ENCODE results near the gene GPR3.
A peak's percentile ranks its signal among the peaks of the same experiment; 100 is the strongest.
"Not testable (repeated sequence)": the region's sequence is repeated elsewhere in the genome, so short reads cannot be mapped to it uniquely, and the experiment has no call there.

The GPR3 gene

DNA sequence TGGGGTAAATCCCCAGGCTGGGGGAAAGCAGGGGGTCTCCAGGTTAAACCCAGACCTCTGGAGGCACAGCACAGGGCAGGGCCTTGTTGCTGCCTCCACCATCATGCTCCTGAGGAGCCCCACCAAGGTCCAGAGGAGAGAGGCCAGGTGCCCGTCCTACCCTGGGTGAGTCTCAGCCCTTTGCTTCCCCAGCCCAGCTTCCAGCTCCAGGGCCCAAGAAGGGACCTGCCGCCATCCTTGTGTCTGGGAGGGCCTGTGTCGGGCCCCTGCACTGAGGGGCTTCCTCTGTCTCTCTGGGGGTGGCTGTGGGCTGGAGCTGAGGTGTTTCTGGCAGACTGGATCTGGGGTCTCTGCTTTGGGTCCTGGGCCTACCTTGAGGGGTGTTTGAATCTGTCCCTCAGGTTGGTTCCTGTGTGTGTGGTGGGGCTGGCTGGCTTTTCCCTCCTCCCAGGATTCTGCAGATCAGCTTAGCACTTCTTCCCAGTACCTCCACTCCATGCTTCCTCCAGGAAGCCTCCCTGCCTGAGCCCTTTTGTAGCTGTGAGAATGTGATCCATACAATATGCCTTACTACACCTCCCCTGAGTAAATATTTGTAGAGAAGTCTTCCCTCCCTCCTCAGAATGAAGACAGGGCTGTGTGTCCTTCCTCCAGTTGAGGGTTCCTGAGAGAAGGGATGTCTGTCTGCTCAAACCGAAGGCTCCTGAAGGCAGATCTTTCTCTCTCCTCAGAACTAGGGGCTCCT lies 6.2 kb downstream of the GPR3 start:
- Histone ChIP-seq H3K4me2 (no peak overlapping the region), H3K9me3 (no peaks in the 10 kb centered on the region)

DNA sequence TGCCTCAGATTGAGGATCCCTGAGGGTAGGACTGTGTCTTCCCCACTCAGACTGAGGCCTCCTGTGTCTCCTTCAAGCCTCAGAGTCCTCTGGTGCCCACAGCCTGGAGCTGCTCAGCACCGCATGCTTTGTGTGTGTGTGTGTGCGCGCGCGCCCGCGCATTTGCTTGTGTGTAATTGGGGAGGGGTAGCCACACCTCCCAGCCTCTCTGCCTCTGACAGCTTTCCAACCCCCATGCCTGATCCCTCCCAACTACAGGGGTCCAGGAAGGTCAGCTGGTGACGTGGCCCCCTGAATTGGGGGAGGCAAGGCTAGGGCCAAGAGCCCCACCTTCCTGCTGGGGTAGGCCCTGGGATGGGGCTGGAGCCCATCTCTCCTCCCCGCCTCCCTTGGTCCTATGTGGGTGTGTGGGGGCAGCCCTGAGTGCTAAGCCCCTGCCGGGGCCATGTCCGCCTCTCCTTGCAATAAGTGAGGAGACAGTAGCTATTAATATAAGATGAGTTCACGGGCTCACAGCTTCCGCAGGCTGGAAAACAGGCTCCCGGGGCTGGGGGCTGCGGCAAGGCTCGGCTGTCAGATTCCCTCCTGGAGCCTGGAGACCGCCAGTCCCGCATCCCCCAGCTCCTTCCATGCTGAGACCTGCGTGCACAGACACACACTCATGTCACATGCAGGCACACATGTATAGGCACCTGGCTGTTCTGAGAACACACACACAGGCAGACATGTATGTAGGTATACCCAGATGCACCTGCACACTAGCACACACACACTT lies 7.0 kb downstream of the GPR3 start:
- H4K20me1 ChIP-seq = no peaks in the 10 kb centered on the region
- H3K4me3 ChIP-seq = no peak overlapping the region
- no peaks in the 10 kb centered on the region for H3K9me3 ChIP-seq
- peaks cover 86% of the 10 kb centered on the region for H3K4me1 ChIP-seq
- no peaks in the 10 kb centered on the region for H3K36me3 ChIP-seq
- H3K9ac ChIP-seq = peak overlapping the region; percentile 30; the same call in 1 of the 2 replicates
- peak overlapping the region; percentile 50 for H3K27ac ChIP-seq
- H3K27me3 ChIP-seq = no peaks in the 10 kb centered on the region
- H3K4me2 ChIP-seq = no peak overlapping the region
- no peak for TF ChIP-seq Cebpa-rat (IDR thresholded peaks at IDR 0.05)

More for the DNA sequence above, 6.2 kb downstream of the GPR3 start:
- no peak overlapping the region for H3K4me3 ChIP-seq
- H3K27ac ChIP-seq = peak overlapping the region; percentile 50
- H4K20me1 ChIP-seq = no peaks in the 10 kb centered on the region
- H3K36me3 ChIP-seq = no peaks in the 10 kb centered on the region
- H3K27me3 ChIP-seq = no peaks in the 10 kb centered on the region
- peak overlapping the region; percentile 30; the same call in 1 of the 2 replicates for H3K9ac ChIP-seq
- TF ChIP-seq Cebpa-rat (IDR thresholded peaks at IDR 0.05) = no peak
- H3K4me1 ChIP-seq = peaks cover 78% of the 10 kb centered on the region

DNA sequence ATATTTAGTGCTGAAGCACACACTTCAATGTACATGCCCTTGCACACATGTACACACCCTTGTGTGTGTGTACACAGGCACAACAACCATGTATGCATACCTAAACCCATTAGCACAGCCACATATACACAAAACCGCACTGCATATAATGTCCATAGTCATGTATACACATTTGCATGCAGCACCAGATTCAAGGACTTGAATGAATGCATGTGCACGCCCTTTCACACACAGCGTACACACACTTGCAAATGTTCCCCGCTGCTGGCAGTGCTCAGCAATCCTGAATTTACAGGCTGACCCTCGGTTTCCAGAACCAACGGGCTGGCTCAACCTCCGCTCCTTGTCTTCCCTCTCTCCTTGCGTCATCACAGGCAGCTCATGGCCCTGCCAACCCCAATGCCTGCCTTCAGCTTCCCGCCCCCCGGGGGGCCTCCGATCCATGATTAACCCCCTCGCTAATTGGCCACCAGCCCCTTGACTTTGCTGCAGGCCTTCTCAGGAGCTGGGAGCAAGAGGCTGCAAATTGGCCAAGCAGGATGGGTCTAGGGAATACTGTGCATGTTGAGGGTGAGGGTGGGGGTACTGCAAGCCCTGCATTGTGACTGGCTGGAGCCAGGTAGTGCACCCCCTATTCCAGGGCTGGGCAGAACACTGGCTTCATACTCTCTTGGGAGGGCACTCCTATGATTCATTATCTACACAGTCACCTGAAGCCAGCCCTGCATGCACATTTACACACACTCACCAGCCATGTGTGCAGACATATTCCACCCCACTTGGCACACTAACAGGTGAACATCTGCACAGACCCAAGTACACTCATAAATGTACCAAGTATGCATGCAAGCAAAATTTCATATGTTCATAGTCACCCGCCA lies 7.9 kb downstream of the GPR3 start:
- TF ChIP-seq Cebpa-rat (IDR thresholded peaks at IDR 0.05) = no peak
- Histone ChIP-seq H3K9ac (no peak overlapping the region), H3K4me3 (no peak overlapping the region), H3K4me2 (no peak overlapping the region), H3K4me1 (peaks cover 90% of the 10 kb centered on the region), H3K27ac (no peak overlapping the region), H4K20me1 (no peaks in the 10 kb centered on the region), H3K9me3 (no peaks in the 10 kb centered on the region), H3K27me3 (no peaks in the 10 kb centered on the region), H3K36me3 (no peaks in the 10 kb centered on the region)

DNA sequence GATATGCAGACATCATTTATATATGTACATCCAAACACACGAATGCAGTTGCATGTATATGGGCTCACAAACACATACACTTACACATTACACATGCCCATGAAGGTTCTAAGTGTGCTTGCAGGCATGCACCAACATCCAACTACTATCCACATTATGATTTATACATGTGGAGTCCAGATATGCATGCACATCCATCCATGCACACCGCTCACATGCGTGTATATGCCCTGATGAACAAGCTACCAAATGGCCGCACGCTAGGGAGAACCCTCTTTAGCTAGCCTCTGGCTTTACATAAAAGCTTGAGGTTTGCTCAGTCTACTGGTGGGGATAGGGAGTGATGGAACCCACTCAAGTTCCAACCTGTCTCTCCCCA lies 8.5 kb downstream of the GPR3 start:
- Histone ChIP-seq H3K9me3 (no peaks in the 10 kb centered on the region), H3K27ac (no peak overlapping the region), H3K36me3 (0 out of 2 replicates have a peak, but pooled peaks cover under 1% of the 10 kb centered on the region), H3K27me3 (no peaks in the 10 kb centered on the region), H3K4me1 (peaks cover 90% of the 10 kb centered on the region), H3K4me3 (no peak overlapping the region), H3K9ac (no peak overlapping the region), H3K4me2 (peak overlapping the region; percentile 94; the same call in 1 of the 2 replicates), H4K20me1 (no peaks in the 10 kb centered on the region)
- TF ChIP-seq Cebpa-rat (IDR thresholded peaks at IDR 0.05) = no peak

DNA sequence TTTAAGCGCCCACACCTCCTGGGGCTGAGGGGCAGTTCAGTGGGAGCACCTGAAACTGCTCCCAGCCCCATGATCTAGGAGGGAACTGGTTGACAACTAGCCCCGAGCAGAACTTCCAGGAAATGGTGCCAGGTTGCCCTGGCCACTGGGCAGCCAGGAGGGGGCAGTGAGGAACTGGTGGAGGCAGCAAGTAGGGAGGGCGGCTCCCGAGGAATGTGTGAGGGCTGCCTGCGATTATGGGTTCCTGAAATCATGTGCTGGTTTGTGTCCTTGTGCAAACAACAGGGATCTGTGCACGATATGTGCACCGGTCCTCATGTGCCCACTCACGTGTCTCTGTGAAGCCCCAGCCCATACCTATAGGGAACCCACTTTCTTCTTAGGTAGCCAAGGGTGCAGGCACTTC lies 9.9 kb downstream of the GPR3 start:
- peak overlapping the region; percentile 94 for H3K4me2 ChIP-seq
- H3K27ac ChIP-seq = peak overlapping the region; percentile 87
- TF ChIP-seq Cebpa-rat (IDR thresholded peaks at IDR 0.05) = no peak
- H4K20me1 ChIP-seq = no peaks in the 10 kb centered on the region
- H3K4me1 ChIP-seq = peaks cover 91% of the 10 kb centered on the region
- H3K27me3 ChIP-seq = no peaks in the 10 kb centered on the region
- H3K4me3 ChIP-seq = peak overlapping the region; percentile 39
- H3K9me3 ChIP-seq = no peaks in the 10 kb centered on the region
- peak overlapping the region; percentile 65 for H3K9ac ChIP-seq
- peaks cover 9% of the 10 kb centered on the region for H3K36me3 ChIP-seq

DNA sequence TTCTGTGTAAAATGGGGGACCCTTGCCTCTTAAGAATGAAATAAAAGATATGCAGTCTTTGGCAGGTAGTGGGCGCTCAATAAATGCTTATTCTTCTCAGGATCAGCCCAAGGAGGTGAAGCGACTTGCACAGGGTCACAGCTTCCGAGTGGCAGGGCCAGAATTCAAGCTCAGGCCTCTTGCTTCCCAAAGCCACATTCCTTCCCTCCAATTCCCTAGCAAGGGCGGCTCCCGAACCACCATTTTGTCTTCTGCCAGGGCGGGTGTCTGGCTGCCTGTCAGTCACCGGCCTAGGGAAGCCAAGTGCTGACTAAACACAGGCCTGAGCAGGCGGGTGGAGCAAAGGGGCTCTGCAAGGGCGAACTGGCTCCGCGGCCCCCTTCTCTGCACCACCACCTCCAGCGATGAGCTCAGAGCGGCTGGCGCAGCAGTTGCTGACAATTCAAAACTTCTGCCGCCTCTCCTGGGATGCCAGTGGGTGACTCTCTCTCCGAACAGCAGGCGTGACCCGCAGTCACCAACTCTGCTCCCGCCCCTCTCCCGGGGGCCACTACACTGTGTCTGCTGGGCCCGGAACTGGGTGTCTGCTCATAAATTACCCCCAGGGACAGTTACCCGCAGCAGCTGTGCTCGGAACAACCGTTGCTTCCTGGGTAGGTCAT lies 10.8 kb downstream of the GPR3 start:
- Histone ChIP-seq H3K36me3 (peaks cover 18% of the 10 kb centered on the region), H3K27ac (peak overlapping the region; percentile 87), H3K4me3 (peak overlapping the region; percentile 39), H4K20me1 (no peaks in the 10 kb centered on the region), H3K4me1 (peaks cover 94% of the 10 kb centered on the region), H3K27me3 (no peaks in the 10 kb centered on the region), H3K9me3 (no peaks in the 10 kb centered on the region), H3K4me2 (peak overlapping the region; percentile 94), H3K9ac (peak overlapping the region; percentile 65)
- no peak for TF ChIP-seq Cebpa-rat (IDR thresholded peaks at IDR 0.05)

DNA sequence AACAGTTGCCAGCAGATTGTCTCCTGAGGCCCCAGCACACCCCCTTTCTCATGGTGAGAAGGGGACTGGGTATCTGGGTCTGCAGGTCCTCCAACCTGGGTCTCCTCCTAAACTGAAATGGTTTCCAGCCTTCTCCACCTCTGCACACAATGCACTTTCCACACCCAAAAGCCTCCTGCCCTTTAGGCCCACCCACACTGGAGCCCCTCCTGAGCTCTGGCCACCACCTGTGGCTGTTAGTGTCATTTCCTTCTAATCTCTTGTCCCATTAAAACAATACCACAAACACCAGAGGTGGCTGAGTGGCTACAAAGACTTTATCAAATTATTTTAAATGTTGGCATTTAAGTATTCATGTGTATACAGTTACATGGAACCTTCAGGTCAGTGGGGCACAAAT lies 11.5 kb downstream of the GPR3 start:
- no peaks in the 10 kb centered on the region for H3K9me3 ChIP-seq
- H3K27ac ChIP-seq = peak overlapping the region; percentile 87
- peaks cover 94% of the 10 kb centered on the region for H3K4me1 ChIP-seq
- peak overlapping the region; percentile 39 for H3K4me3 ChIP-seq
- TF ChIP-seq Cebpa-rat (IDR thresholded peaks at IDR 0.05) = no peak
- H4K20me1 ChIP-seq = no peaks in the 10 kb centered on the region
- peaks cover 25% of the 10 kb centered on the region for H3K36me3 ChIP-seq
- H3K27me3 ChIP-seq = no peaks in the 10 kb centered on the region
- peak overlapping the region; percentile 94 for H3K4me2 ChIP-seq
- peak overlapping the region; percentile 65 for H3K9ac ChIP-seq

DNA sequence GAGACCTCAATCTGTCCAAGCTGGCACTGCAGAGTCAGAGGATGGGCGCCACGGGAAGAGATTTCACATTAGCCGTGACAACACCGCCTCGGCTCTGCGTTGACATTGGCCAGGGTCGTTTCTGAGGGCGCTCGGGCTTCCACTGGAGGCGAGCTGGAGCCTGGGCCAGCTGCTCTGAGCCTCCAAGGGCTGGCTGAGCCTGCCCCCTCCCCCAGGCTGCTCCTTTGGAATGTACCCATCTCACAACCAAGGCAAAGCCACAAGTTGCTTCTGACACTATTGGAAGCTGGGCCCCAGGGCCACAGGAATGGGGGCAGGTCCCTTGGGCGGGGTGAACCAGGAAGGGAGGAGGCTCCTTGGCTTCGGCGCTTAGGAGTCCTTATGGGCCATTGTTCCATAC lies 12.7 kb downstream of the GPR3 start:
- no peaks in the 10 kb centered on the region for H4K20me1 ChIP-seq
- TF ChIP-seq Cebpa-rat (IDR thresholded peaks at IDR 0.05) = no peak
- H3K9ac ChIP-seq = peak overlapping the region; percentile 65
- H3K27ac ChIP-seq = peak overlapping the region; percentile 87
- peak overlapping the region; percentile 94 for H3K4me2 ChIP-seq
- H3K4me1 ChIP-seq = peaks cover 95% of the 10 kb centered on the region
- no peaks in the 10 kb centered on the region for H3K27me3 ChIP-seq
- H3K9me3 ChIP-seq = no peaks in the 10 kb centered on the region
- H3K4me3 ChIP-seq = peak overlapping the region; percentile 11; the same call in 1 of the 2 replicates
- peaks cover 36% of the 10 kb centered on the region for H3K36me3 ChIP-seq

DNA sequence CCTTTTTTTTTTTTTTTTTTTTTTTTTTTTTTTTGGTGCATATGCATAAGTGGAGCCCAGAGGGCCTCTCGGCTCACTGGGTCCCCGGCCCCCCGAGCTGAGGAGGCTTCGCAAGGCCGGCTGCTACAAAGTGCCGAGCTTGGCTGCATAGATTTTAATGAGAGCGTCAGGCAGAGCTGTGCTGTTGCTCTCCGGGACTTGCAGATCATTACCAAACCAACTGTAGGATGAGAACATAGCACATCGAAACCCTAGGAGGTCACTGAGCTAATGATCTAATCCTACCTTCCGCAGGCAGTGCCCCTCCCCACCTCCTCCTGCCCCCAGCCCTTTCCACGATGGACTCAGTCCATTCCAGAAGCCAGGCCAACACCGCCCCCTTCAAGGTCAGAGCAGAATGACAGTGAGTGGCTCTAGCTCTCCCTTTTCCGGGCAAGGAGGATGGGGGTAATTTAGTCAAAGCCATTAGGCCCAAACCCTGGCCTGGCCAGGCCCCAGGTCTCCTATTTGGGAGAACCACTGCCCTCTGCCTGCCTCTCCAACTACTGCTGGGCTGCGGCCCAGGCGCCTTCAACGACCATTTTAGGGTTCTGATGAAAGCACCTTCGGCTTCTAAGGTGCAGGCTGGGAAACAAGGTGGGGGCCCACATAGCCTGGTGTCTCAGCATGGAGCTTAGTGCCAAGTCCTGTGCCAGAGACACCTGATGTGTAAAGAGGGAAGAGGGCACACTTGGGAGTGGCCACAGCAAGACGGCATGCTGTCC lies 13.4 kb downstream of the GPR3 start:
- H3K9me3 ChIP-seq, H3K27me3 ChIP-seq, H4K20me1 ChIP-seq: not testable (repeated sequence)
- Histone ChIP-seq H3K9ac (peak overlapping the region; percentile 65), H3K27ac (peak overlapping the region; percentile 87), H3K4me1 (peaks cover 95% of the 10 kb centered on the region), H3K4me2 (peak overlapping the region; percentile 94), H3K36me3 (peaks cover 43% of the 10 kb centered on the region), H3K4me3 (peak overlapping the region; percentile 22; the same call in 1 of the 2 replicates)

All from BLaER1 (cell line).